Measurements from ENCODE around the gene IFNGR2.

GRCh38 chr21:33374450-33375096 is 28.6 kb upstream of the IFNGR2 start:
- TF ChIP-seq CTCF (conservative IDR thresholded peaks at IDR 0.05 in 1 of 2, IDR thresholded peaks at IDR 0.05 in 1 of 2; ENCODE audit: extremely low read depth in 1 of 2, insufficient read depth in 1 of 2, low read depth in 1 of 2, low read length in 2 of 2) (peak; percentile 59 to 72), EZH2 (IDR thresholded peaks at IDR 0.05; ENCODE audit: borderline replicate concordance, low read length) (no peak)
